HepG2 (cell line): ENCODE results near the gene ABCB6. TPM values are rescaled to one million over a fixed set of nuclear protein-coding genes. Genes with fewer than 3 reads are reported as not detected.

Experiments
- BRCA1 ChIP-seq: sonication (generic); formaldehyde crosslinking; IDR thresholded peaks from 2 replicates; pipeline ENCODE4 v1.4.0; 2020; ENCODE audit warnings: missing genetic modification reagents
- CREM ChIP-seq, 2 experiments: sonication (generic) in 1 of 2; formaldehyde crosslinking in 1 of 2; IDR thresholded peaks; 2 replicates each; pipeline versions ENCODE4 v1.4.0 to v1.6.1; 2016 to 2020; ENCODE audit warnings: antibody characterized with exemption in 1 of 2, mild to moderate bottlenecking in 1 of 2, missing genetic modification reagents in 1 of 2
- MAFK ChIP-seq, 2 experiments: IDR thresholded peaks in 1 of 2; conservative IDR thresholded peaks in 1 of 2; 2 replicates each; pipeline ENCODE4 v1.6.1; 2011; ENCODE audit warnings: improper control_type of control experiment in 2 of 2, low read length in 2 of 2
- TOE1 ChIP-seq: sonication (generic); formaldehyde crosslinking; IDR thresholded peaks from 2 replicates; pipeline ENCODE4 v1.4.0; 2020; ENCODE audit warnings: mild to moderate bottlenecking, missing genetic modification reagents
- ZMYM4 ChIP-seq: sonication (generic); formaldehyde crosslinking; IDR thresholded peaks from 2 replicates; pipeline ENCODE4 v1.8.1; 2023; ENCODE audit warnings: mild to moderate bottlenecking, missing genetic modification reagents
- ZNF180 ChIP-seq: sonication (generic); formaldehyde crosslinking; IDR thresholded peaks from 2 replicates; pipeline ENCODE4 v1.4.0; 2020; ENCODE audit warnings: low read depth, missing genetic modification reagents, borderline replicate concordance
- polyA plus RNA-seq, 8 experiments: library from polyadenylated mRNA; depleted of rRNA in 3 of 8; stranded (reverse) in 7 of 8; unstranded in 1 of 8; fragments of >200 nt; fragmentation: Illumina TruSeq in 4 of 8; extraction: Trizol in 4 of 8; gene quantifications; 2 replicates each; pipeline versions ENCODE4 v1.2.1 to v1.2.3, GENCODE V29; 2011 to 2016; ENCODE audit warnings: low read depth in 4 of 8, missing spikeins in 1 of 8, mixed read lengths in 1 of 8; ENCODE audit not compliant: insufficient read depth in 1 of 8
- total RNA-seq, 5 experiments: library from RNA; depleted of rRNA; stranded (reverse); fragments of >200 nt; fragmentation: Illumina TruSeq; extraction: Trizol; gene quantifications; 2 replicates each; pipeline ENCODE4 v1.2.3, GENCODE V29; 2016; ENCODE audit warnings: low read depth in 1 of 5
- TF ChIP-seq, protein P1 (sequence below): IDR thresholded peaks from 2 replicates; pipeline ENCODE4 v1.6.1; 2012; ENCODE audit warnings: low read length, improper control_type of control experiment
- TF ChIP-seq, protein P2 (sequence below): sonication (generic); formaldehyde crosslinking; IDR thresholded peaks from 2 replicates; pipeline ENCODE4 v1.4.0; 2020; ENCODE audit warnings: mild to moderate bottlenecking, missing genetic modification reagents, borderline replicate concordance
- TF ChIP-seq, protein P3 (sequence below): IDR thresholded peaks from 2 replicates; pipeline ENCODE4 v1.6.1; 2016; ENCODE audit warnings: low read depth, control low read depth
- TF ChIP-seq, protein P4 (sequence below): sonication (generic); formaldehyde crosslinking; IDR thresholded peaks from 2 replicates; pipeline ENCODE4 v1.4.0; 2020; ENCODE audit warnings: mild to moderate bottlenecking, missing genetic modification reagents
- TF ChIP-seq, protein P5 (sequence below): sonication (generic); formaldehyde crosslinking; IDR thresholded peaks from 2 replicates; pipeline ENCODE4 v1.4.0; 2020; ENCODE audit warnings: missing genetic modification reagents
- TF ChIP-seq, protein P6 (sequence below): fragments of 450-650 bp; IDR thresholded peaks from 2 replicates; pipeline ENCODE4 v1.6.1; 2017; ENCODE audit warnings: mild to moderate bottlenecking

Gene ABCB6
- total and polyA plus RNA-seq, 2 of the 13 experiments (the other 11 are each of a cell fraction or from before 2014, with no cell fraction given): 91.1 to 137 TPM

DNA sequence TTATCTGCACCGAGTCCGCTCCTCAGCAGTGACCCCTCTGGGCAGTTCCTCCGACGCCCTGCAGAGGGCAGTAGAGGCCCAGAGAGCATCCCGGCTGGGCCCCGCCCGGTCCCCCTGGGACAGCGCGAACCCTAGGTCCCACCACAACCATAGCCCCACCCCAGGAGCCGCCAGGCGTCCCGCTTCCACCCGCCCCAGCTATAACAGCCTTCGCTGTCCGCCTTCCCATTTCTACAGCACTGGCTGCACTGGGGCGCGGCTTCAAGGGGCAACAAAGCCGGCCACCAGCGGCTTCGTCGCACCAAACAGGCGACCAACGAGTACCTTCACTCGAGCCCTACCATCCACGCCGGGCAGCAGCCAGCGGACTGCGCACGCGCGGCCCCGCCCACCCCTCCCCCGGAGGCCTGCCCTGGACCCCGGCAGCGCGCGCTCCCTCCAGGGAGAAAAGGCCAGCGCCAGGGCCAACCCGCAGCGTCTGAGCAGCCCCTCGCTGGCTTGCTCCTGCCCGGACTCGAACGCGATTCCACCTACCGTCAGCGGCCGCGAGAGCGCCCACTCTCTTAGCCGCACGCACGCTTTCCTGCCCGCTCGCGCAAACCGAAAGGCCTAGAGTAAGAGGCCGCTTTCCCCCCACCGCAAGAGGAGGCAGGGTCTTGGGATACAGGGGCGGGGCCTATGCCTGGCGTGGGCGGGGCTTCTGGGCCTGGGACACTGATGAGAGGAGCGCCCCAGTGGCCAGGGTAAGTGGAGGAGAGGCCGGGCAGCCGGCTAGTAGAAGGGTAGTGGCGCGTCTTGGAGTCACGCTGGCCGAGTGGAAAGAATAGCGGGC lies 58.4 kb downstream of the ABCB6 start, which contains the start of gene NHEJ1 (continued):
- TF ChIP-seq, protein P1, sequence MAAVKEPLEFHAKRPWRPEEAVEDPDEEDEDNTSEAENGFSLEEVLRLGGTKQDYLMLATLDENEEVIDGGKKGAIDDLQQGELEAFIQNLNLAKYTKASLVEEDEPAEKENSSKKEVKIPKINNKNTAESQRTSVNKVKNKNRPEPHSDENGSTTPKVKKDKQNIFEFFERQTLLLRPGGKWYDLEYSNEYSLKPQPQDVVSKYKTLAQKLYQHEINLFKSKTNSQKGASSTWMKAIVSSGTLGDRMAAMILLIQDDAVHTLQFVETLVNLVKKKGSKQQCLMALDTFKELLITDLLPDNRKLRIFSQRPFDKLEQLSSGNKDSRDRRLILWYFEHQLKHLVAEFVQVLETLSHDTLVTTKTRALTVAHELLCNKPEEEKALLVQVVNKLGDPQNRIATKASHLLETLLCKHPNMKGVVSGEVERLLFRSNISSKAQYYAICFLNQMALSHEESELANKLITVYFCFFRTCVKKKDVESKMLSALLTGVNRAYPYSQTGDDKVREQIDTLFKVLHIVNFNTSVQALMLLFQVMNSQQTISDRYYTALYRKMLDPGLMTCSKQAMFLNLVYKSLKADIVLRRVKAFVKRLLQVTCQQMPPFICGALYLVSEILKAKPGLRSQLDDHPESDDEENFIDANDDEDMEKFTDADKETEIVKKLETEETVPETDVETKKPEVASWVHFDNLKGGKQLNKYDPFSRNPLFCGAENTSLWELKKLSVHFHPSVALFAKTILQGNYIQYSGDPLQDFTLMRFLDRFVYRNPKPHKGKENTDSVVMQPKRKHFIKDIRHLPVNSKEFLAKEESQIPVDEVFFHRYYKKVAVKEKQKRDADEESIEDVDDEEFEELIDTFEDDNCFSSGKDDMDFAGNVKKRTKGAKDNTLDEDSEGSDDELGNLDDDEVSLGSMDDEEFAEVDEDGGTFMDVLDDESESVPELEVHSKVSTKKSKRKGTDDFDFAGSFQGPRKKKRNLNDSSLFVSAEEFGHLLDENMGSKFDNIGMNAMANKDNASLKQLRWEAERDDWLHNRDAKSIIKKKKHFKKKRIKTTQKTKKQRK: no peak
- TF ChIP-seq, protein P2, sequence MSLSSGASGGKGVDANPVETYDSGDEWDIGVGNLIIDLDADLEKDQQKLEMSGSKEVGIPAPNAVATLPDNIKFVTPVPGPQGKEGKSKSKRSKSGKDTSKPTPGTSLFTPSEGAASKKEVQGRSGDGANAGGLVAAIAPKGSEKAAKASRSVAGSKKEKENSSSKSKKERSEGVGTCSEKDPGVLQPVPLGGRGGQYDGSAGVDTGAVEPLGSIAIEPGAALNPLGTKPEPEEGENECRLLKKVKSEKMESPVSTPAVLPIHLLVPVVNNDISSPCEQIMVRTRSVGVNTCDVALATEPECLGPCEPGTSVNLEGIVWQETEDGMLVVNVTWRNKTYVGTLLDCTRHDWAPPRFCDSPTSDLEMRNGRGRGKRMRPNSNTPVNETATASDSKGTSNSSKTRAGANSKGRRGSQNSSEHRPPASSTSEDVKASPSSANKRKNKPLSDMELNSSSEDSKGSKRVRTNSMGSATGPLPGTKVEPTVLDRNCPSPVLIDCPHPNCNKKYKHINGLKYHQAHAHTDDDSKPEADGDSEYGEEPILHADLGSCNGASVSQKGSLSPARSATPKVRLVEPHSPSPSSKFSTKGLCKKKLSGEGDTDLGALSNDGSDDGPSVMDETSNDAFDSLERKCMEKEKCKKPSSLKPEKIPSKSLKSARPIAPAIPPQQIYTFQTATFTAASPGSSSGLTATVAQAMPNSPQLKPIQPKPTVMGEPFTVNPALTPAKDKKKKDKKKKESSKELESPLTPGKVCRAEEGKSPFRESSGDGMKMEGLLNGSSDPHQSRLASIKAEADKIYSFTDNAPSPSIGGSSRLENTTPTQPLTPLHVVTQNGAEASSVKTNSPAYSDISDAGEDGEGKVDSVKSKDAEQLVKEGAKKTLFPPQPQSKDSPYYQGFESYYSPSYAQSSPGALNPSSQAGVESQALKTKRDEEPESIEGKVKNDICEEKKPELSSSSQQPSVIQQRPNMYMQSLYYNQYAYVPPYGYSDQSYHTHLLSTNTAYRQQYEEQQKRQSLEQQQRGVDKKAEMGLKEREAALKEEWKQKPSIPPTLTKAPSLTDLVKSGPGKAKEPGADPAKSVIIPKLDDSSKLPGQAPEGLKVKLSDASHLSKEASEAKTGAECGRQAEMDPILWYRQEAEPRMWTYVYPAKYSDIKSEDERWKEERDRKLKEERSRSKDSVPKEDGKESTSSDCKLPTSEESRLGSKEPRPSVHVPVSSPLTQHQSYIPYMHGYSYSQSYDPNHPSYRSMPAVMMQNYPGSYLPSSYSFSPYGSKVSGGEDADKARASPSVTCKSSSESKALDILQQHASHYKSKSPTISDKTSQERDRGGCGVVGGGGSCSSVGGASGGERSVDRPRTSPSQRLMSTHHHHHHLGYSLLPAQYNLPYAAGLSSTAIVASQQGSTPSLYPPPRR: no peak
- TF ChIP-seq MAFK (conservative IDR thresholded peaks at IDR 0.05 in 1 of 2, IDR thresholded peaks at IDR 0.05 in 1 of 2; ENCODE audit: low read length in 2 of 2) (no peak), ZNF180 (CRISPR knock-in tag) (no peak), TOE1 (no peak), BRCA1 (CRISPR knock-in tag) (peak; percentile 89), ZMYM4 (CRISPR knock-in tag) (peak; percentile 81; the same call in 1 of the 2 replicates), CREM (IDR thresholded peaks at IDR 0.05) (no peak), CREM (CRISPR knock-in tag; IDR thresholded peaks at IDR 0.05) (no peak)
- TF ChIP-seq, protein P3, sequence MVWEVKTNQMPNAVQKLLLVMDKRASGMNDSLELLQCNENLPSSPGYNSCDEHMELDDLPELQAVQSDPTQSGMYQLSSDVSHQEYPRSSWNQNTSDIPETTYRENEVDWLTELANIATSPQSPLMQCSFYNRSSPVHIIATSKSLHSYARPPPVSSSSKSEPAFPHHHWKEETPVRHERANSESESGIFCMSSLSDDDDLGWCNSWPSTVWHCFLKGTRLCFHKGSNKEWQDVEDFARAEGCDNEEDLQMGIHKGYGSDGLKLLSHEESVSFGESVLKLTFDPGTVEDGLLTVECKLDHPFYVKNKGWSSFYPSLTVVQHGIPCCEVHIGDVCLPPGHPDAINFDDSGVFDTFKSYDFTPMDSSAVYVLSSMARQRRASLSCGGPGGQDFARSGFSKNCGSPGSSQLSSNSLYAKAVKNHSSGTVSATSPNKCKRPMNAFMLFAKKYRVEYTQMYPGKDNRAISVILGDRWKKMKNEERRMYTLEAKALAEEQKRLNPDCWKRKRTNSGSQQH: 0 out of 2 replicates have a peak, but pooled peaks have one; percentile 34
- TF ChIP-seq, protein P4, sequence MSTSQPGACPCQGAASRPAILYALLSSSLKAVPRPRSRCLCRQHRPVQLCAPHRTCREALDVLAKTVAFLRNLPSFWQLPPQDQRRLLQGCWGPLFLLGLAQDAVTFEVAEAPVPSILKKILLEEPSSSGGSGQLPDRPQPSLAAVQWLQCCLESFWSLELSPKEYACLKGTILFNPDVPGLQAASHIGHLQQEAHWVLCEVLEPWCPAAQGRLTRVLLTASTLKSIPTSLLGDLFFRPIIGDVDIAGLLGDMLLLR: peak; percentile 14; the same call in 1 of the 2 replicates
- TF ChIP-seq, protein P5, sequence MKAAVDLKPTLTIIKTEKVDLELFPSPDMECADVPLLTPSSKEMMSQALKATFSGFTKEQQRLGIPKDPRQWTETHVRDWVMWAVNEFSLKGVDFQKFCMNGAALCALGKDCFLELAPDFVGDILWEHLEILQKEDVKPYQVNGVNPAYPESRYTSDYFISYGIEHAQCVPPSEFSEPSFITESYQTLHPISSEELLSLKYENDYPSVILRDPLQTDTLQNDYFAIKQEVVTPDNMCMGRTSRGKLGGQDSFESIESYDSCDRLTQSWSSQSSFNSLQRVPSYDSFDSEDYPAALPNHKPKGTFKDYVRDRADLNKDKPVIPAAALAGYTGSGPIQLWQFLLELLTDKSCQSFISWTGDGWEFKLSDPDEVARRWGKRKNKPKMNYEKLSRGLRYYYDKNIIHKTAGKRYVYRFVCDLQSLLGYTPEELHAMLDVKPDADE (CRISPR knock-in tag): no peak
- TF ChIP-seq, protein P6, sequence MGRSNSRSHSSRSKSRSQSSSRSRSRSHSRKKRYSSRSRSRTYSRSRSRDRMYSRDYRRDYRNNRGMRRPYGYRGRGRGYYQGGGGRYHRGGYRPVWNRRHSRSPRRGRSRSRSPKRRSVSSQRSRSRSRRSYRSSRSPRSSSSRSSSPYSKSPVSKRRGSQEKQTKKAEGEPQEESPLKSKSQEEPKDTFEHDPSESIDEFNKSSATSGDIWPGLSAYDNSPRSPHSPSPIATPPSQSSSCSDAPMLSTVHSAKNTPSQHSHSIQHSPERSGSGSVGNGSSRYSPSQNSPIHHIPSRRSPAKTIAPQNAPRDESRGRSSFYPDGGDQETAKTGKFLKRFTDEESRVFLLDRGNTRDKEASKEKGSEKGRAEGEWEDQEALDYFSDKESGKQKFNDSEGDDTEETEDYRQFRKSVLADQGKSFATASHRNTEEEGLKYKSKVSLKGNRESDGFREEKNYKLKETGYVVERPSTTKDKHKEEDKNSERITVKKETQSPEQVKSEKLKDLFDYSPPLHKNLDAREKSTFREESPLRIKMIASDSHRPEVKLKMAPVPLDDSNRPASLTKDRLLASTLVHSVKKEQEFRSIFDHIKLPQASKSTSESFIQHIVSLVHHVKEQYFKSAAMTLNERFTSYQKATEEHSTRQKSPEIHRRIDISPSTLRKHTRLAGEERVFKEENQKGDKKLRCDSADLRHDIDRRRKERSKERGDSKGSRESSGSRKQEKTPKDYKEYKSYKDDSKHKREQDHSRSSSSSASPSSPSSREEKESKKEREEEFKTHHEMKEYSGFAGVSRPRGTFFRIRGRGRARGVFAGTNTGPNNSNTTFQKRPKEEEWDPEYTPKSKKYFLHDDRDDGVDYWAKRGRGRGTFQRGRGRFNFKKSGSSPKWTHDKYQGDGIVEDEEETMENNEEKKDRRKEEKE: no peak
